HG02938 (cell line): ENCODE data around the gene MMP15.

ENCODE experiments used
- ATAC-seq: cut with Tn5 transposase; IDR thresholded peaks from one replicate; pipeline ENCODE4 v1.9.1; 2021; ENCODE audit warnings: mild to moderate bottlenecking, moderate library complexity; ENCODE audit not compliant: unreplicated experiment

Gene MMP15

DNA sequence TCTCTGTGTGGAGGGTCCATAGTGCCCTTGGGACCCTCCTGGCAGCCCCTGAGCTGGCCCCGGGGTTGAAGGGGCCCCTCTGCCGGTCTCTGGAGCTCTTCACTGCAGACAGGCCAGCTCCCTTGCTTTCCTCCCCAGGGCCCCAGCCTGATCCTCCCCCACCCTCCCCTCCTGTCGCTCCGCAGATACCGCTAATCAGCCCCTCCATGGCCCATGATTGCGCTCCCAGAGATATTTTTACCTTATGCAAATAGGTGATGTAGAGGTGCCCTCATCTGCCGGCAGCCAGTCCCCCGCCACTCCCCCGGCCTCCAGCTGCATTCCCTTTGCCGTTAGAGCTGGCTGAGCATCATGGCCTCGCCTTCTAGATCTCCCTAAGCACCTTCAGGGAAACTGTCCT, 9.2 kb downstream of the MMP15 start:
- ATAC-seq, result no peak

DNA sequence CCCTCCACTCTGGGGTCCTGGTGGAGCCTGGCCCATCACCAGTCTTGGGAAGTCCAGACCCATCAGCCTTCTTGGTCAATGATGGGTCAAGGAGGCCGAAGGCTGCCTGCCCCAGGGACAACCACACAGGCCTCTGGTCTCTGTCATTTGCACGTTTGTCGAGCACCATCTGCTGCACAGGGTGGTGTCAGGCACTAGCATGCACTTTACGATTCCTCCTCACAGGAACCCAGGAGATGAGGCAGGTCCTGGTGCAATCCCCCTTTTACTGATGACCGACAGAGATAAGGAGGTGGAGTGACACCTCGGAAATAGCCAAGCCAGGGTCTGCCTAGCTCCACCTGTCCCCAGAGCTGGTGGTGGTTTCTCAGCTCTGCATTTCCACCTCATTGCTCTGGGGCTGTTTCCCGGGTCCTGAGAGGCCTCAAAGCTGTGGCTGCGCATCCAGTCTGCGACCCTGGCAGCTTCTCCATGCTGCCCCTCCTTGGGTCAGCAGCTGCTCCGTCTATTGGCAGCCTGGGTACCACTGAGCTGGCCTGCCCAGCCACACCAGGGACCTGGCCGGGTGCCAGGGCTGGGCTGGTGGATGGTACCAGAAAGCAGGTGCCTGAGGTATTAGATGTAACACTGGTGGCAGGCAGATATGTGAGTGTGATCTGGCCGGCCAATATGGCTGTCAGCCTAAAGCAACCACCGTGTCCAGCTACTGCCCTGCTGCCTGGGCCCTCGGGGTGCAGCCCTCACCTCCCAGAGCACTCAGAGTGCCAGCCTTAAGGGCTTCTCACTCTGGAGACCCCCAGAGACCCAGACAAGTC, 10.0 kb downstream of the MMP15 start:
- ATAC-seq, result no peak

DNA sequence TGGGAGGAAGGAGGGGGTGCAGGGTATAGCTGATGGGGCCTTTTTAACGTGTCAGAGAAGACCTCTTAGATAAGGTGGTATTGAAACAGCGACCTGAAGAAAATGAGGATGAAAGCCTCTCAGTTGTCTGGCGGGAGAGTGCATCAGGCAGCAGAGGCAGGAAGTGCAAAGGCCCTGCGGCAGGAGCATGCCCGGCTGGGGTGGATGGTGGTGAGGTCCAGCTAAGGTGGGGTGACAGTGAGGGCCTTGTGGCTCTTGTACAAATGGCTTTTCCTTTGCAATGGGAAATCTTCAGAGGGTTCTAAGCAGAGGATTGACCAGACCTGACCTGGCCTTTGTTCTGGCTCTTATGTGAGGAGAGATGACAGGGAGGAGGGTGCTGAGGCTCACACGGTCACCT, 11.4 kb downstream of the MMP15 start:
- no peak for ATAC-seq

GRCh38 chr16:58037365-58038057, 12.0 kb downstream of the MMP15 start:
- ATAC-seq, result no peak

GRCh38 chr16:58038219-58038641, 12.7 kb downstream of the MMP15 start:
- ATAC-seq, result no peak

GRCh38 chr16:58039829-58040495, 14.4 kb downstream of the MMP15 start:
- no peak for ATAC-seq

- no peak for ATAC-seq
These were observed 14.9 kb downstream of the MMP15 start for GRCh38 chr16:58040496-58040846.

GRCh38 chr16:58040945-58041627, 15.5 kb downstream of the MMP15 start:
- ATAC-seq, result no peak

GRCh38 chr16:58041628-58041955, 16.0 kb downstream of the MMP15 start:
- no peak for ATAC-seq

DNA sequence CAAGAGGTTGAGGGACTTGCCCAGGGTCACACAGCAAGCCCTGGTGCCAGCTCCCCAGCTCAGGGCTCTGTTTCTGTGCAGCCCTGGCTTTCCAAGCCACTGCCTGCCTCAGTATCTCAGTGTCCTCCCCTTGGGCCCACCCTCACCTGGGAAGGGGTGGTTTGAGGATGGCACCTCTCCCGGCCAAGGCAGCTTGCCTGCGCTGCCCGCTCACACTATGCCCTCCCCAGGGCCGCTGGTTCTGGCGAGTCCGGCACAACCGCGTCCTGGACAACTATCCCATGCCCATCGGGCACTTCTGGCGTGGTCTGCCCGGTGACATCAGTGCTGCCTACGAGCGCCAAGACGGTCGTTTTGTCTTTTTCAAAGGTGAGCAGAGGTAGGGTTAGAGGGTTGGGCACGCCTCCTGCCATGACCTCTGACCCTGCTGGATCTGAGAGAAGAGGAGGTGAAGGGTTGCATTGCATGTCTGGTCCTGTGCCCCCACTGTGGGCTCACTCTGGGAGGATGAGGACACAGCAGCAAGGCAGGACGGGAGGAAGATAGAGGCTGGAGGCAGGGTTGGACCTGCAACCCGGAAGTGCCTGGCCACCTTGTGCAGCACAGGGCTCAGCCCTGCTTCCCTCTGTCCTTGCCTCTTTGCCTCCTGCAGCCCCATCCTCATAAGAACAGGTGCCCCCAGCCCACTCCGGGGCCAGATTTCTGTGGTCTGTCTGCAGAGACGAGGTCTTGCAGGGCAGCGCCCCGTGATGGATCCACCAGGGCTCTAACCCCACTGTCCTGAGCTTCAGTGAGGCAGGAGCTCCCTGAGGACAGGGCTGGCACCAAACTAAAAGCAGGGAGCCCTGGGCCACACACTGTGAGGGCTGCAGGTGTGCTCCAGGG, 16.7 kb downstream of the MMP15 start:
- ATAC-seq, result no peak

DNA sequence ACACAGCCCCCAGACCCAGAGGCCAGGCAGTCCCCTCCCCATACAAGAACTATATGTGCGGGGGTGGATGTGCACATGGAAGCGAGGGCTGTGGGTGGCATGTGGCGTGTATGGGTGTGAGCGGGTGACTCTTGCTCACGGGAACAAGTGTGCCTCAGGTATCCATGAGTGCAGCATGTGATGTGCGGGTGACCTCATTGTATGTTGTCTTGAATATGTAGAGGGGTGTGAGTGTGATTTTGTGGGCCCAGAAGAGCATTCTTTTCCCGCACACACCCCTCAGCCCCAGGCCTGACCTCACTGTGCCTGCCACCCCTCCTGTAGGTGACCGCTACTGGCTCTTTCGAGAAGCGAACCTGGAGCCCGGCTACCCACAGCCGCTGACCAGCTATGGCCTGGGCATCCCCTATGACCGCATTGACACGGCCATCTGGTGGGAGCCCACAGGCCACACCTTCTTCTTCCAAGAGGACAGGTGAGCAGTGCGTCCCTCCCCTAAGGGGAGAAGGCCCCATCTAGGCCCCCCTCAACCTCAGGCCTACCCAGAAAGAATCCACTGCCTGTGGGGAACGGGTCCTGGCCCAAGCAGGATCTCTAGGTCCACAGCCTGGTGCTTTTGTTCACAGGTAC, 17.4 kb downstream of the MMP15 start:
- no peak for ATAC-seq

GRCh38 chr16:58043571-58044155, 18.1 kb downstream of the MMP15 start:
- no peak for ATAC-seq

GRCh38 chr16:58044266-58045019, 18.9 kb downstream of the MMP15 start:
- ATAC-seq, result no peak

GRCh38 chr16:58045096-58045495, 19.5 kb downstream of the MMP15 start:
- ATAC-seq, result no peak

- no peak for ATAC-seq
These were observed 20.7 kb downstream of the MMP15 start for GRCh38 chr16:58046054-58046881.

- no peak for ATAC-seq
These were observed 21.4 kb downstream of the MMP15 start for GRCh38 chr16:58046936-58047335.

DNA sequence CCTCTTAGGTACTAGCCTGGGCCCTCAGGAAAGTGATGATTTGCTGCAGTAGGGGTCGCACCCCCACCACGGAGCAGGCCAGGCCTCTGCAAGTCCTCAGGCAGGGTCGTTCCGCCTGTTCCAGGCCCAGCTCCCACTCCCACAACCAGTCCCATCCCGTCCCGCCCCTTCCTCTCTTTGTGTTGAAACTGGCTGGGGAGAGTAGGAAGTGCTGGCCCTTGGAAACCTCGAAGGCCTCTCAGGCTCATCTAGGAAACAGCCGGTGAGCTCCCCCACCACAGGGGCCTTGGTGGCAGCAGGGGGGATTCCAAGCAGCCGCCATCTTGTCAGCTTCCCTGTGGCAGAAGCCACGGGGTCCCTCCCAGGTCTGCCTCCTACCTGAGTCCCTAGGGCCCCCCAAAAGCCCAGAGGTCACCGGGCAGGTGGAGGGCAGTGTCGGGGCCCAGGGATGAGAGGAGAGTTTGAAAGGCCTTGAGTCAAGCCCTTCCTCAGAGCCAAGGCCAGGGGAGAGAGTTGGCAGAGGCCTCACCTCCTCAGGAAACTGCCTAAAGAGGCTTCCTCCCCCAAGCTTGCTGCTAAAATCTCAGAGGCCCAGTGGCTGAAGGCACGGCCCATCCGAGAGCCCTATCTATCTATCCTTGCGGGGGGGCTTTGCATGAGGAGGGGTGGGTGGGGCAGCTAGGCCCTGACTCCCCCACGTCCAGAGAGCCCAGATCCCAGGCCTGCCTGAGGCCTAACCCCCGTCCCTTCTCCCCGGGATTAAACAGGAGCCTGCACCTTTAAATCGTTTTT, 22.2 kb downstream of the MMP15 start:
- no peak for ATAC-seq
